Activated CD4-positive, alpha-beta T cell treated with anti-CD3 and anti-CD28 coated beads, Interleukin-2, Interleukin-6, amounts not matched to agents 100 ng/mL and 50 ng/mL, durations not matched to agents 16 hours and 8 hours (primary cell): ENCODE data around the gene MAN1C1.

ENCODE experiments used
- DNase-seq: peaks from one replicate; pipeline ENCODE4 v3.0.0-alpha.2; 2020

MAN1C1 gene

GRCh38 chr1:25700144-25700523, 83.5 kb downstream of the MAN1C1 start:
- no peak for DNase-seq

- no peak for DNase-seq
Observed at GRCh38 chr1:25700626-25701025, 84.0 kb downstream of the MAN1C1 start.

GRCh38 chr1:25701030-25701785, 84.6 kb downstream of the MAN1C1 start:
- DNase-seq, result no peak

- DNase-seq, result no peak
Observed at GRCh38 chr1:25702101-25702775, 85.6 kb downstream of the MAN1C1 start.

- DNase-seq, result no peak
Observed at GRCh38 chr1:25703041-25703440, 86.5 kb downstream of the MAN1C1 start.

GRCh38 chr1:25703671-25704266, 87.2 kb downstream of the MAN1C1 start:
- no peak for DNase-seq

- peak; percentile 33 for DNase-seq
Observed at GRCh38 chr1:25704267-25704691, 87.7 kb downstream of the MAN1C1 start.

GRCh38 chr1:25705699-25706098, 89.1 kb downstream of the MAN1C1 start:
- no peak for DNase-seq

GRCh38 chr1:25706146-25707089, 89.8 kb downstream of the MAN1C1 start:
- DNase-seq, result no peak

GRCh38 chr1:25707280-25708016, 90.9 kb downstream of the MAN1C1 start:
- no peak for DNase-seq

- DNase-seq, result no peak
Observed at GRCh38 chr1:25710583-25711347, 94.2 kb downstream of the MAN1C1 start.

- peak; percentile 19 for DNase-seq
Observed at GRCh38 chr1:25711555-25712298, 95.1 kb downstream of the MAN1C1 start.

- DNase-seq, result no peak
Observed at GRCh38 chr1:25712299-25712970, 95.8 kb downstream of the MAN1C1 start.

- no peak for DNase-seq
Observed at GRCh38 chr1:25713961-25714360, 97.4 kb downstream of the MAN1C1 start.

- DNase-seq, result no peak
Observed at GRCh38 chr1:25714372-25714931, 97.9 kb downstream of the MAN1C1 start.

- DNase-seq, result no peak
Observed at GRCh38 chr1:25715888-25716287, 99.3 kb downstream of the MAN1C1 start.

- DNase-seq, result no peak
Observed at GRCh38 chr1:25716320-25716719, 99.7 kb downstream of the MAN1C1 start.

GRCh38 chr1:25718732-25719131, 102.1 kb downstream of the MAN1C1 start:
- no peak for DNase-seq

GRCh38 chr1:25720624-25721023, 104.0 kb downstream of the MAN1C1 start:
- no peak for DNase-seq
